Breast epithelium (tissue), 4 donors: ENCODE data around the gene VPS33B. TPM values are rescaled to one million over a fixed set of nuclear protein-coding genes. Genes with fewer than 3 reads are reported as not detected.
A peak's percentile ranks its signal among the peaks of the same experiment; 100 is the strongest.

Experiments
- DNase-seq, 2 donors: peaks; one replicate each; pipeline ENCODE4 v3.0.0-alpha.2; 2019; ENCODE audit warnings: low spot score in 2 of 2
- H3K27ac ChIP-seq, 2 donors: fragments of 200-600 bp; sonication (generic) in 1 of 2; one replicate each; pipeline ENCODE4 v1.5.1; 2016 to 2019; ENCODE audit warnings: mild to moderate bottlenecking in 1 of 2
- H3K27me3 ChIP-seq, 2 donors: fragments of 200-600 bp; sonication (generic) in 1 of 2; one replicate each; pipeline versions ENCODE4 v1.5.1 to v1.6.0; 2017 to 2019; ENCODE audit warnings: control low read depth in 1 of 2, mild to moderate bottlenecking in 1 of 2
- H3K36me3 ChIP-seq: fragments of 200-600 bp; one replicate; pipeline ENCODE4 v1.5.1; 2019
- H3K4me1 ChIP-seq, 2 donors: fragments of 200-600 bp; sonication (generic); one replicate each; pipeline ENCODE4 v1.5.1; 2016 to 2019; ENCODE audit warnings: control low read depth in 1 of 2
- H3K4me3 ChIP-seq, 3 donors: fragments of 200-600 bp; sonication (generic); 1 replicate in 2 of 3; 2 replicates in 1 of 3; pipeline ENCODE4 v1.5.1; 2016 to 2019; ENCODE audit warnings: mild to moderate bottlenecking in 3 of 3, moderate library complexity in 2 of 3
- H3K9me3 ChIP-seq, 2 donors: fragments of 200-600 bp; sonication (generic) in 1 of 2; one replicate each; pipeline ENCODE4 v1.5.1; 2016 to 2019; ENCODE audit warnings: control low read depth in 1 of 2
- CTCF ChIP-seq, 3 donors: fragments of 450-650 bp; IDR thresholded peaks; one replicate each; pipeline ENCODE4 v1.5.1; 2016 to 2017; ENCODE audit warnings: antibody characterized with exemption in 3 of 3, mild to moderate bottlenecking in 3 of 3, moderate library complexity in 3 of 3
- POLR2A ChIP-seq: fragments of 450-650 bp; IDR thresholded peaks from one replicate; pipeline ENCODE4 v1.6.1; 2016; ENCODE audit warnings: antibody characterized with exemption, mild to moderate bottlenecking, moderate library complexity
- POLR2AphosphoS5 ChIP-seq, 3 donors: sonication (generic); formaldehyde crosslinking; IDR thresholded peaks; one replicate each; pipeline ENCODE4 v1.6.1; 2017; ENCODE audit warnings: antibody characterized with exemption in 3 of 3
- intact Hi-C: fragments of 100-400 bp; cut with DNase I; formaldehyde crosslinking; loops from one replicate; pipeline ENCODE4 v1.15.1; 2023; ENCODE audit warnings: low total_unique reads
- total RNA-seq, 3 donors: library from RNA; depleted of rRNA; stranded (reverse); fragments of >200 nt; gene quantifications; one replicate each; pipeline ENCODE4 v1.1.0, GENCODE V29; 2016

VPS33B gene
- total RNA-seq, 3 donors from 2014 or later, result 8.8 to 10.7 (median 9.0) TPM

- DNase-seq, result peak; percentile 57 to 74
- Histone ChIP-seq H3K27me3 (no peaks in the 10 kb centered on the region), H3K27ac (peak overlapping the region; percentile 53 to 64), H3K4me1 (peaks cover 3 to 8% of the 10 kb centered on the region in 2 donors), H3K36me3 (peaks cover 8% of the 10 kb centered on the region), H3K9me3 (no peaks in the 10 kb centered on the region), H3K4me3 (peak overlapping the region; percentile 66 to 77 (median 68))
- intact Hi-C loops, result loop anchor here (5.0 kb wide), 1 partner anchor 311 kb away; no protein-coding TSS in a partner anchor
- no peak for TF ChIP-seq POLR2AphosphoS5 (IDR thresholded peaks at IDR 0.05)
- peak; percentile 78 to 89 (median 88) for TF ChIP-seq CTCF (IDR thresholded peaks at IDR 0.05)
- no peak for TF ChIP-seq POLR2A
These were observed 65.9 kb downstream of the VPS33B start for GRCh38 chr15:90956274-90957030.

- DNase-seq, result no peak
- Histone ChIP-seq H3K27ac (no peak overlapping the region), H3K36me3 (peaks cover 8% of the 10 kb centered on the region), H3K9me3 (no peaks in the 10 kb centered on the region), H3K4me3 (peak overlapping the region; percentile 61 to 80 (median 79)), H3K27me3 (no peaks in the 10 kb centered on the region), H3K4me1 (peaks cover 3 to 8% of the 10 kb centered on the region in 2 donors)
- TF ChIP-seq POLR2A (no peak), CTCF (IDR thresholded peaks at IDR 0.05) (no peak), POLR2AphosphoS5 (IDR thresholded peaks at IDR 0.05) (no peak)
- intact Hi-C loops, result loop anchor here (5.0 kb wide), 1 partner anchor 312 kb away; no protein-coding TSS in a partner anchor
These were observed 66.6 kb downstream of the VPS33B start for GRCh38 chr15:90955624-90956273.

GRCh38 chr15:90954712-90955623, 67.4 kb downstream of the VPS33B start, which contains the start of gene RCCD1:
TSS of gene RCCD1 (plus strand) at chr15:90954884. CDS start at chr15:90956735, 1,851 bp downstream.
- Histone ChIP-seq H3K27ac (peak within 1 kb of the TSS; percentile 91), H3K9me3 (no peaks in the 10 kb centered on the region), H3K4me3 (peak within 1 kb of the TSS; percentile 61 to 80 (median 79)), H3K4me1 (peaks cover 3 to 8% of the 10 kb centered on the region in 2 donors), H3K27me3 (no peaks in the 10 kb centered on the region), H3K36me3 (peaks cover 8% of the 10 kb centered on the region)
- intact Hi-C loops, result loop anchor here (5.0 kb wide), 1 partner anchor 312 kb away; no protein-coding TSS in a partner anchor
- TF ChIP-seq POLR2A (peak; percentile 31), POLR2AphosphoS5 (IDR thresholded peaks at IDR 0.05) (peak; percentile 60 to 82 (median 80)), CTCF (IDR thresholded peaks at IDR 0.05) (no peak)
- DNase-seq, result peak; percentile 94 to 95

GRCh38 chr15:90953947-90954711, 68.3 kb downstream of the VPS33B start:
- DNase-seq, result no peak
- Histone ChIP-seq H3K36me3 (peaks cover 8% of the 10 kb centered on the region), H3K27me3 (no peaks in the 10 kb centered on the region), H3K4me3 (peak overlapping the region in 2 of 3 donors; percentile 79 to 80), H3K9me3 (no peaks in the 10 kb centered on the region), H3K4me1 (peaks cover 3 to 8% of the 10 kb centered on the region in 2 donors), H3K27ac (peak overlapping the region; percentile 91)
- TF ChIP-seq CTCF (IDR thresholded peaks at IDR 0.05) (no peak), POLR2AphosphoS5 (IDR thresholded peaks at IDR 0.05) (no peak), POLR2A (no peak)
- intact Hi-C loops, result no loop called here
